ENCODE results near the gene PSAP. TPM values are rescaled to one million over a fixed set of nuclear protein-coding genes. Genes with fewer than 3 reads are reported as not detected.

Gene PSAP
- total RNA-seq, 6 experiments from 2014 or later: 520 to 743 (median 570) TPM

DNA sequence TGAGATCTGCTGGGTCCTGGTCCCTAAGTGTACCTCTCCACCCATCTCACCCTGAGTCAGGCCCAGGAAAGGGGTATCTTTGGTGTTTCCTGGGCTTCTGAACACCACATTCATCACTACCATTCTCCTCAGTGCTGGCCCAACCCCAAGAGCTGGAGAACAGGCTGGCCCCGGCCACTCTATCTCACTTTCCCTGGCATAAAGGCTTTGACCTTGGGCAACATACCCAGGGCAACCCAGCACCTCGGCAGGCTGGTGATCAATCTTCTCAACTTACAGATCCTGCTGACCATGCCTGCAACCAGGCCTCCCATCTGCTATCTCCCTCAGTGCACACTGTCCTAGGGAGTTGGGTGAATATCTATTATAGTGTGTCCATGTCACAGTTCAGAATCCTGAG lies 79.8 kb downstream of the PSAP start:
- Histone ChIP-seq H3K4me1 (peaks cover 0 to 26% (median 8%) of the 10 kb centered on the region in 4 donors), H3K9me3 (no peaks in the 10 kb centered on the region), H3K27ac (peak overlapping the region; percentile 78 to 84 (median 79)), H3K36me3 (no peaks in the 10 kb centered on the region), H3K27me3 (no peaks in the 10 kb centered on the region), H3K4me3 (peak overlapping the region in 1 of 3 donors; percentile 56)
- intact Hi-C loops (cut with DNase I): no loop called here
- WGBS (ENCODE audit: insufficient coverage, low coverage, low lambda C conversion rate, missing lambda C conversion rate): 0% methylated on average over 1 of the region's 2 CpGs
- TF ChIP-seq, protein P1, sequence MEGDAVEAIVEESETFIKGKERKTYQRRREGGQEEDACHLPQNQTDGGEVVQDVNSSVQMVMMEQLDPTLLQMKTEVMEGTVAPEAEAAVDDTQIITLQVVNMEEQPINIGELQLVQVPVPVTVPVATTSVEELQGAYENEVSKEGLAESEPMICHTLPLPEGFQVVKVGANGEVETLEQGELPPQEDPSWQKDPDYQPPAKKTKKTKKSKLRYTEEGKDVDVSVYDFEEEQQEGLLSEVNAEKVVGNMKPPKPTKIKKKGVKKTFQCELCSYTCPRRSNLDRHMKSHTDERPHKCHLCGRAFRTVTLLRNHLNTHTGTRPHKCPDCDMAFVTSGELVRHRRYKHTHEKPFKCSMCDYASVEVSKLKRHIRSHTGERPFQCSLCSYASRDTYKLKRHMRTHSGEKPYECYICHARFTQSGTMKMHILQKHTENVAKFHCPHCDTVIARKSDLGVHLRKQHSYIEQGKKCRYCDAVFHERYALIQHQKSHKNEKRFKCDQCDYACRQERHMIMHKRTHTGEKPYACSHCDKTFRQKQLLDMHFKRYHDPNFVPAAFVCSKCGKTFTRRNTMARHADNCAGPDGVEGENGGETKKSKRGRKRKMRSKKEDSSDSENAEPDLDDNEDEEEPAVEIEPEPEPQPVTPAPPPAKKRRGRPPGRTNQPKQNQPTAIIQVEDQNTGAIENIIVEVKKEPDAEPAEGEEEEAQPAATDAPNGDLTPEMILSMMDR (IDR thresholded peaks at IDR 0.05): no peak
- no peak for TF ChIP-seq POLR2A (IDR thresholded peaks at IDR 0.05)
- no peak for ATAC-seq
- DNase-seq: no peak

DNA sequence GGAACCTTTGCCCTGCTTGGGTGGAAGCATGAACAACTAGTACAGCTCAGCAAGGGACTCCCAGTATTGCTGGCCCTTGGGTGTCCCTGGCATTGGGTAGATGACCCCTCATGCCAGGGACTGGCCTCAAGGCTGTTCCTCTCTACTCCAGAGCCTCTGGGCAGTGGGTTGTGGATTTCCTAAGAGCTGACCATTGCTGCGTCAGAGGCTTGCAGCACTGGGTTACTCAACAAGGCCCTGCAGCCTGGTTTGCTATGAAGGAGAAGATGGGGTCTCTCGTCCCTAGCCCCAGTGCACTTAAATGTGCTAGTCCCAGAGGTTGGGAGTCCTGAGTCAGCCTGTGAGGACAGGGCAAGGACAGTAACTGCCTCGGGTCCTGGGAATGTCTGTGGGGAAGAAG lies 80.3 kb downstream of the PSAP start:
- DNase-seq: no peak
- Histone ChIP-seq H3K4me3 (peak overlapping the region in 1 of 3 donors; percentile 2), H3K9me3 (no peaks in the 10 kb centered on the region), H3K27me3 (no peaks in the 10 kb centered on the region), H3K4me1 (peaks cover 0 to 24% (median 8%) of the 10 kb centered on the region in 4 donors), H3K36me3 (no peaks in the 10 kb centered on the region), H3K27ac (peak overlapping the region; percentile 78 to 84 (median 79))
- 90% methylated on average over 2 of the region's 3 CpGs for WGBS (ENCODE audit: insufficient coverage, low coverage, low lambda C conversion rate, missing lambda C conversion rate)
- ATAC-seq: peak in 1 of 4 donors; percentile 2
- intact Hi-C loops (cut with DNase I): no loop called here
- TF ChIP-seq POLR2A (IDR thresholded peaks at IDR 0.05): peak; percentile 39
- TF ChIP-seq, protein P1 (IDR thresholded peaks at IDR 0.05): no peak

DNA sequence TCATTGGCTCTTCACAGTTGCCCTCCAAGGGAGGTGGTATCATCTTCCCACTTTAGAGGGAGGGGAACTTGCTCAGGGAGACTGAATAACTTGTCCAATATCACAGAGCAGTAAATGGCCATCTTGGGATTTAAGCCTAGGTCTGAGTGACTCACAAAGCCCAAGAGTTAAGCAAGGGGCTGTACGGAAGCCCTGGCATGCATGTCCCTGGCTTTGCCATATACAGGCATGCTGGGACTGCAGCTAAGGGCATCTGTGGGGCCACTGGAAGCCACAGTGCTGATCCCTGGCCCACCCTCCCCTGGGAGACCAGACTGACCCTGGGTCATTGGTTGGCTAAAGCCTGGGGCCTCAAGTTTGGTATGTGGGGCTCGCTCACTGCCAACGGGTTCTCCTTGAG lies 80.8 kb downstream of the PSAP start:
- no CpG with 5 or more reads among the region's 3 CpGs for WGBS (ENCODE audit: insufficient coverage, low coverage, low lambda C conversion rate, missing lambda C conversion rate)
- TF ChIP-seq, protein P1 (IDR thresholded peaks at IDR 0.05): no peak
- no peak for TF ChIP-seq POLR2A (IDR thresholded peaks at IDR 0.05)

DNA sequence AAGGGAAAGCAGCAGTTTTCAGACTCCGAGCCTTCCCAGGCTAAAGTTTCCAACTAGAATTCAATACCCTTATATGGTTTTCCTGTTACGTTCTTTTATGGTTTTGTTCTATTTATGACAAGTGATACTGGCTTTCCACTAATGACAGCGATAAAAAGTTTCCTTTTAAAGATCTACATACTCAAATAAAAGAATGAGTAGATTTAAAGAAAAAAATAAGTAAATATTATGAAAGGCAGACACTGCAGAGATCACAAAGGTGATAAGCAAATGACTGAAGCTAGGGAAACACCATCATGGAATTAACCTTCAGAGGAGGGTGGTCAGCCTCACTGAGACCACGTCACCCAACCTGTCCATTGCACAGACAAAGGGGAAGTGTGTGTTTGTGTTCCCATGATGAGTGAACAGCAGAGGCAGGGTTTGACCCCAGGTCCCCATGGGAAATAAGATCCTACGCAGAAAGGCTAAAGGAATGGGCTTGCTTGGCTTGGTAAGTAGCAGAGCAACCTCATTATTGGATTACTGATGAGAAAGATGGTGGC lies 81.7 kb downstream of the PSAP start:
- peak in 1 of 3 donors; percentile 4 for DNase-seq
- TF ChIP-seq POLR2A (IDR thresholded peaks at IDR 0.05): no peak
- TF ChIP-seq, protein P1 (IDR thresholded peaks at IDR 0.05): no peak
- WGBS (ENCODE audit: insufficient coverage, low coverage, low lambda C conversion rate, missing lambda C conversion rate): 47% methylated on average over 5 of the region's 5 CpGs
- no peak for ATAC-seq
- intact Hi-C loops (cut with DNase I): no loop called here
- H3K36me3 ChIP-seq: no peaks in the 10 kb centered on the region
- H3K4me1 ChIP-seq: peaks cover 0 to 24% (median 8%) of the 10 kb centered on the region in 4 donors
- no peaks in the 10 kb centered on the region for H3K9me3 ChIP-seq
- H3K4me3 ChIP-seq: no peak overlapping the region
- peak overlapping the region; percentile 64 to 79 (median 78) for H3K27ac ChIP-seq
- no peaks in the 10 kb centered on the region for H3K27me3 ChIP-seq

More for the DNA sequence above, 80.8 kb downstream of the PSAP start:
- H3K36me3 ChIP-seq: no peaks in the 10 kb centered on the region
- DNase-seq (no peak), ATAC-seq (no peak)
- intact Hi-C loops (cut with DNase I): no loop called here
- no peaks in the 10 kb centered on the region for H3K9me3 ChIP-seq
- no peaks in the 10 kb centered on the region for H3K27me3 ChIP-seq
- H3K4me1 ChIP-seq: peaks cover 0 to 24% (median 8%) of the 10 kb centered on the region in 4 donors
- H3K27ac ChIP-seq: peak overlapping the region; percentile 64 to 79 (median 78)
- H3K4me3 ChIP-seq: peak overlapping the region in 1 of 3 donors; percentile 2

All from right lobe of liver (tissue), 6 donors.